H1 (cell line): ENCODE results near the gene AMBP. TPM values are rescaled to one million over a fixed set of nuclear protein-coding genes. Genes with fewer than 3 reads are reported as not detected.

Experiments used
- CTCF ChIA-PET: fragments of 300-600 bp; sonication (Branson Sonifier 250); formaldehyde crosslinking; loops from one replicate; lab custom pipeline; 2021; ENCODE audit not compliant: partially characterized antibody; lab: Charles Lee
- POLR2A ChIA-PET: fragments of 300-600 bp; sonication (Branson Sonifier 250); formaldehyde crosslinking; loops from one replicate; lab custom pipeline; 2021; ENCODE audit warnings: inconsistent platforms; ENCODE audit not compliant: partially characterized antibody; lab: Charles Lee
- DNase-seq, 2 experiments: peaks; one replicate each; pipeline versions ENCODE4 v3.0.0 to v3.0.0-alpha.2; 2010 to 2022; ENCODE audit warnings: low spot score in 2 of 2, low read depth in 1 of 2, mixed read lengths in 1 of 2
- FAIRE-seq: peaks from 2 replicates; lab custom pipeline; 2011; peaks lifted over from hg19 to GRCh38; lab: Jason Lieb, UNC
- H2AFZ ChIP-seq: 2 replicates; pipeline ENCODE4 v1.8.1; 2012; ENCODE audit warnings: low read length, inconsistent platforms
- H2AK5ac ChIP-seq: 2 replicates; pipeline ENCODE4 v1.6.1; 2013; ENCODE audit warnings: low read depth, low read length
- H2BK120ac ChIP-seq: replicated peaks from 2 replicates; pipeline ENCODE3; 2013; ENCODE audit warnings: low read depth, low read length, inconsistent platforms
- H2BK12ac ChIP-seq: 2 replicates; pipeline ENCODE4 v1.6.1; 2013; ENCODE audit warnings: low read depth, low read length
- H2BK15ac ChIP-seq: 2 replicates; pipeline ENCODE4 v1.6.1; 2013; ENCODE audit warnings: low read length
- H2BK20ac ChIP-seq: 2 replicates; pipeline ENCODE4 v1.6.1; 2013; ENCODE audit warnings: low read length
- H2BK5ac ChIP-seq: 2 replicates; pipeline ENCODE4 v1.6.1; 2013; ENCODE audit warnings: low read depth, low read length
- H3K14ac ChIP-seq: 2 replicates; pipeline ENCODE4 v1.6.1; 2013; ENCODE audit warnings: inconsistent platforms; ENCODE audit not compliant: insufficient read length
- H3K18ac ChIP-seq: 2 replicates; pipeline ENCODE4 v1.6.1; 2013; ENCODE audit warnings: low read length; ENCODE audit errors: extremely low read depth
- H3K23ac ChIP-seq: 2 replicates; pipeline ENCODE4 v1.6.1; 2013; ENCODE audit warnings: inconsistent platforms; ENCODE audit not compliant: insufficient read length
- H3K23me2 ChIP-seq: 2 replicates; pipeline ENCODE4 v1.6.1; 2013; ENCODE audit warnings: low read depth, low read length
- H3K27ac ChIP-seq: 2 replicates; pipeline ENCODE4 v1.6.1; 2011; ENCODE audit warnings: low read depth, low read length, inconsistent platforms
- H3K27me3 ChIP-seq, 4 experiments: replicated peaks in 1 of 4; 1 replicate in 1 of 4; 2 replicates in 3 of 4; pipeline versions ENCODE4 v1.6.1 to v1.8.1; 2011 to 2013; ENCODE audit warnings: low read length in 3 of 4, mild to moderate bottlenecking in 3 of 4, inconsistent platforms in 2 of 4, mixed read lengths in 2 of 4, moderate library complexity in 1 of 4; ENCODE audit not compliant: control insufficient read depth in 3 of 4, insufficient read depth in 3 of 4; ENCODE audit errors: extremely low read depth in 1 of 4
- H3K36me3 ChIP-seq, 4 experiments: 2 replicates each; pipeline versions ENCODE4 v1.6.1 to v1.8.1; 2011 to 2013; ENCODE audit warnings: mild to moderate bottlenecking in 4 of 4, low read length in 3 of 4, moderate library complexity in 2 of 4, control low read depth in 1 of 4, inconsistent platforms in 1 of 4; ENCODE audit not compliant: insufficient read depth in 4 of 4, control insufficient read depth in 2 of 4
- H3K4ac ChIP-seq: replicated peaks from 2 replicates; pipeline ENCODE3; 2013; ENCODE audit warnings: low read length, low read depth, mixed read lengths, inconsistent platforms; ENCODE audit not compliant: insufficient read length
- H3K4me1 ChIP-seq, 4 experiments: replicated peaks in 1 of 4; 1 replicate in 1 of 4; 2 replicates in 3 of 4; pipeline versions ENCODE4 v1.6.1 to v1.8.1; 2011 to 2013; ENCODE audit warnings: low read length in 3 of 4, inconsistent platforms in 2 of 4, mixed read lengths in 1 of 4; ENCODE audit not compliant: insufficient read depth in 4 of 4, control insufficient read depth in 3 of 4
- H3K4me2 ChIP-seq, 2 experiments: 2 replicates each; pipeline versions ENCODE4 v1.6.1 to v1.8.1; 2011 to 2013; ENCODE audit warnings: low read depth in 2 of 2, low read length in 2 of 2, control low read depth in 1 of 2, inconsistent platforms in 1 of 2, mild to moderate bottlenecking in 1 of 2; ENCODE audit not compliant: insufficient read depth in 1 of 2
- H3K4me3 ChIP-seq, 4 experiments: fragments of 200-600, 300-600 bp in 1 of 4; sonication (generic), shearing (Covaris generic), sonication (Bioruptor Twin) in 1 of 4; 2 replicates each; pipeline versions ENCODE4 v1.5.1 to v1.8.1; 2011 to 2016; ENCODE audit warnings: low read length in 4 of 4, low read depth in 3 of 4, control low read depth in 2 of 4, inconsistent platforms in 2 of 4, mild to moderate bottlenecking in 2 of 4, mixed read lengths in 1 of 4, moderate library complexity in 1 of 4; ENCODE audit not compliant: insufficient read depth in 2 of 4; ENCODE audit errors: extremely low read depth in 1 of 4
- H3K56ac ChIP-seq: replicated peaks from 2 replicates; pipeline ENCODE3; 2013; ENCODE audit warnings: low read depth, mild to moderate bottlenecking, mixed read lengths, low read length, inconsistent platforms; ENCODE audit not compliant: insufficient read length
- H3K79me1 ChIP-seq: 2 replicates; pipeline ENCODE4 v1.6.1; 2013; ENCODE audit warnings: low read depth, low read length, control low read depth
- H3K79me2 ChIP-seq, 2 experiments: 2 replicates each; pipeline versions ENCODE4 v1.6.1 to v1.8.1; 2012 to 2013; ENCODE audit warnings: low read length in 2 of 2, mild to moderate bottlenecking in 2 of 2, inconsistent platforms in 1 of 2; ENCODE audit not compliant: insufficient read depth in 2 of 2, control insufficient read depth in 1 of 2
- H3K9ac ChIP-seq, 4 experiments: replicated peaks in 1 of 4; 1 replicate in 1 of 4; 2 replicates in 3 of 4; pipeline versions ENCODE4 v1.6.1 to v1.8.1; 2011 to 2013; ENCODE audit warnings: low read depth in 3 of 4, low read length in 3 of 4, control low read depth in 2 of 4, mild to moderate bottlenecking in 2 of 4, moderate library complexity in 2 of 4, inconsistent platforms in 1 of 4; ENCODE audit errors: extremely low read depth in 1 of 4
- H3K9me3 ChIP-seq, 2 experiments: 2 replicates each; pipeline versions ENCODE4 v1.6.1 to v1.8.1; 2012 to 2013; ENCODE audit warnings: mild to moderate bottlenecking in 2 of 2, moderate library complexity in 2 of 2, control low read depth in 1 of 2, inconsistent platforms in 1 of 2, low read depth in 1 of 2, low read length in 1 of 2, mixed read lengths in 1 of 2; ENCODE audit not compliant: insufficient read depth in 2 of 2
- H4K20me1 ChIP-seq, 2 experiments: replicated peaks in 1 of 2; 2 replicates each; pipeline versions ENCODE3 to v1.8.1; 2011 to 2013; ENCODE audit warnings: inconsistent platforms in 2 of 2, low read length in 2 of 2, mild to moderate bottlenecking in 1 of 2; ENCODE audit not compliant: insufficient read depth in 2 of 2, control insufficient read depth in 1 of 2
- H4K5ac ChIP-seq: 2 replicates; pipeline ENCODE4 v1.6.1; 2013; ENCODE audit warnings: low read length, low read depth, mixed read lengths, inconsistent platforms; ENCODE audit not compliant: insufficient read length
- H4K8ac ChIP-seq: 2 replicates; pipeline ENCODE4 v1.8.0; 2013; ENCODE audit warnings: mild to moderate bottlenecking, moderate library complexity, low read length, inconsistent platforms; ENCODE audit not compliant: insufficient read depth; ENCODE audit errors: extremely low read depth
- H4K91ac ChIP-seq: replicated peaks from 2 replicates; pipeline ENCODE3; 2013; ENCODE audit warnings: low read length, mixed read lengths, inconsistent platforms; ENCODE audit not compliant: insufficient read length
- BACH1 ChIP-seq: IDR thresholded peaks from 2 replicates; pipeline ENCODE4 v1.6.1; 2012; ENCODE audit warnings: low read length, improper control_type of control experiment
- KDM1A ChIP-seq: fragments of 200-600, 300-600 bp; sonication (generic); IDR thresholded peaks from 2 replicates; pipeline ENCODE4 v1.7.1; 2016; ENCODE audit warnings: mild to moderate bottlenecking, low read length, borderline replicate concordance
- WGBS, 2 experiments: shearing (Covaris generic) in 1 of 2; methylation state at CpG; one replicate each; pipeline versions ENCODE4 v1.1.6 to v1.1.7; 2013 to 2015; ENCODE audit warnings: low lambda C conversion rate in 2 of 2, mixed read lengths in 2 of 2, inconsistent platforms in 1 of 2, low coverage in 1 of 2, missing lambda C conversion rate in 1 of 2; ENCODE audit not compliant: insufficient replicate concordance in 2 of 2, insufficient coverage in 1 of 2, insufficient read length in 1 of 2; ENCODE audit errors: extremely low coverage in 1 of 2, missing lambda C conversion rate in 1 of 2; 5-methylcytosine and 5-hydroxymethylcytosine counted together
- polyA plus RNA-seq, 7 experiments: library from polyadenylated mRNA; depleted of rRNA in 3 of 7; stranded (reverse) in 5 of 7; unstranded in 2 of 7; fragments of >200 nt in 5 of 7; fragments of 200-250 nt in 2 of 7; gene quantifications; 1 replicate in 5 of 7; 2 replicates in 1 of 7; 4 replicates in 1 of 7; pipeline versions ENCODE4 v1.2.1 to v1.2.3, GENCODE V29; 2011 to 2013; ENCODE audit warnings: missing spikeins in 2 of 7, mixed read lengths in 2 of 7
- total RNA-seq: library from RNA; stranded (reverse); fragmentation: NEBNext Ultra II Directional; extraction: Animal tissue kit (Norgen Biotek cat#: 25700); gene quantifications from 2 replicates; pipeline ENCODE4 v1.2.1, GENCODE V29; 2021
- TF ChIP-seq, protein P1 (sequence below): IDR thresholded peaks from 2 replicates; pipeline ENCODE4 v1.6.1; 2012; ENCODE audit warnings: low read length, inconsistent platforms

AMBP gene
- total and polyA plus RNA-seq, 2 of the 8 experiments (the other 6 are each of a cell fraction or from before 2014, with no cell fraction given), result 3.0 to 4.0 TPM

GRCh38 chr9:114038724-114039313, 39.3 kb downstream of the AMBP start:
- H4K8ac ChIP-seq, result no peak overlapping the region
- no peaks in the 10 kb centered on the region for H4K20me1 ChIP-seq
- no peak overlapping the region for H2AFZ ChIP-seq
- no peak overlapping the region for H2BK12ac ChIP-seq
- TF ChIP-seq, protein P1, sequence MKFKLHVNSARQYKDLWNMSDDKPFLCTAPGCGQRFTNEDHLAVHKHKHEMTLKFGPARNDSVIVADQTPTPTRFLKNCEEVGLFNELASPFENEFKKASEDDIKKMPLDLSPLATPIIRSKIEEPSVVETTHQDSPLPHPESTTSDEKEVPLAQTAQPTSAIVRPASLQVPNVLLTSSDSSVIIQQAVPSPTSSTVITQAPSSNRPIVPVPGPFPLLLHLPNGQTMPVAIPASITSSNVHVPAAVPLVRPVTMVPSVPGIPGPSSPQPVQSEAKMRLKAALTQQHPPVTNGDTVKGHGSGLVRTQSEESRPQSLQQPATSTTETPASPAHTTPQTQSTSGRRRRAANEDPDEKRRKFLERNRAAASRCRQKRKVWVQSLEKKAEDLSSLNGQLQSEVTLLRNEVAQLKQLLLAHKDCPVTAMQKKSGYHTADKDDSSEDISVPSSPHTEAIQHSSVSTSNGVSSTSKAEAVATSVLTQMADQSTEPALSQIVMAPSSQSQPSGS, result no peak
- TF ChIP-seq KDM1A, result peak; percentile 78
- no peak for TF ChIP-seq BACH1
- H3K23ac ChIP-seq, result no peak overlapping the region
- H3K14ac ChIP-seq, result no peak overlapping the region
- DNase-seq (peak in 1 of 2 experiments; percentile 37), FAIRE-seq (no peak)
- H3K79me1 ChIP-seq, result no peaks in the 10 kb centered on the region
- POLR2A ChIA-PET, result interaction anchor here (1.3 to 1.7 kb wide), 4 partner anchors 13 to 305 kb away, joined by 3 to 5 read pairs (median 3); no protein-coding TSS in a partner anchor
- H3K9me3 ChIP-seq, result no peaks in the 10 kb centered on the region
- no peak overlapping the region for H4K5ac ChIP-seq
- H3K4me1 ChIP-seq, result peaks cover 0 to 8% (median 6%) of the 10 kb centered on the region in 4 experiments; a peak in 4 of 7 replicates
- H3K18ac ChIP-seq, result no peak overlapping the region
- H3K56ac ChIP-seq, result no peak overlapping the region
- no peak overlapping the region for H3K4me3 ChIP-seq
- no peak overlapping the region for H2BK120ac ChIP-seq
- no peaks in the 10 kb centered on the region for H3K27me3 ChIP-seq
- H2BK15ac ChIP-seq, result no peak overlapping the region
- CTCF ChIA-PET, result interaction anchor here (1.1 to 2.4 kb wide), 8 partner anchors 8 to 307 kb away, joined by 3 to 8 read pairs (median 4); no protein-coding TSS in a partner anchor
- no peak overlapping the region for H3K4me2 ChIP-seq
- no peak overlapping the region for H3K27ac ChIP-seq
- H4K91ac ChIP-seq, result no peak overlapping the region
- no peaks in the 10 kb centered on the region for H3K79me2 ChIP-seq
- no peak overlapping the region for H3K4ac ChIP-seq
- H2AK5ac ChIP-seq, result no peak overlapping the region
- peaks cover 0 to 16% (median 4%) of the 10 kb centered on the region in 4 experiments; a peak in 4 of 8 replicates for H3K36me3 ChIP-seq
- 90% methylated on average over 13 of the region's 13 CpGs; no CpG with 5 or more reads in 1 of the 2 experiments for WGBS, 2 experiments
- H2BK5ac ChIP-seq, result no peak overlapping the region
- H3K9ac ChIP-seq, result no peak overlapping the region
- H2BK20ac ChIP-seq, result no peak overlapping the region
- H3K23me2 ChIP-seq, result no peaks in the 10 kb centered on the region; the same call in 1 of the 2 replicates
